HG02981 (cell line): ENCODE results near the gene IRF2BP1.
"Not testable (repeated sequence)": the region's sequence is repeated elsewhere in the genome, so short reads cannot be mapped to it uniquely, and the experiment has no call there.

Experiments
- ATAC-seq: cut with Tn5 transposase; IDR thresholded peaks from one replicate; pipeline ENCODE4 v1.9.1; 2021; ENCODE audit warnings: mild to moderate bottlenecking, moderate library complexity; ENCODE audit not compliant: unreplicated experiment

The IRF2BP1 gene

GRCh38 chr19:45882652-45883585, 3.0 kb downstream of the IRF2BP1 start:
- ATAC-seq: peak; percentile 31

GRCh38 chr19:45881909-45882528, 3.9 kb downstream of the IRF2BP1 start:
- no peak for ATAC-seq

GRCh38 chr19:45881082-45881908, 4.6 kb downstream of the IRF2BP1 start:
- ATAC-seq: no peak

- no peak for ATAC-seq
Observed at GRCh38 chr19:45879971-45880370, 6.0 kb downstream of the IRF2BP1 start.

DNA sequence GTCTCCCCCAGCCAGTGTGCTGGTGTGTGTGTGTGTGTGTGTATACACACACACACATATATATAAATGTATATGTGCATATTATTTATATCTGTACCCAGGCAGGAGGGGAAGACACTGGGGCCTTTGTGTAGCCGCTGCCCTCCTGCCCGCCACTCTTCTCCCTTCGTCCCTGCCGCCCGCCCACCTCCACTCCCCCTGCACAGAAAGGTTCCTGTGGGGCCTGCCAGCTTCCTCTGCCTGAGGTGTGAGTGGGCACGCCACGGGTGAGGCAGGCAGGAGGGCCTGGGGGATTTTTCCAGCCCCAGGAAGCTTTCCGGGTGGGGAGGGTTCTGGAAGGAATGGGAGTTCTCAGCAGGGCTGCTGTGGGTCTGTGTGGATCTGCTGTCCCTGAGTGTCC, 6.9 kb downstream of the IRF2BP1 start:
- no peak for ATAC-seq

DNA sequence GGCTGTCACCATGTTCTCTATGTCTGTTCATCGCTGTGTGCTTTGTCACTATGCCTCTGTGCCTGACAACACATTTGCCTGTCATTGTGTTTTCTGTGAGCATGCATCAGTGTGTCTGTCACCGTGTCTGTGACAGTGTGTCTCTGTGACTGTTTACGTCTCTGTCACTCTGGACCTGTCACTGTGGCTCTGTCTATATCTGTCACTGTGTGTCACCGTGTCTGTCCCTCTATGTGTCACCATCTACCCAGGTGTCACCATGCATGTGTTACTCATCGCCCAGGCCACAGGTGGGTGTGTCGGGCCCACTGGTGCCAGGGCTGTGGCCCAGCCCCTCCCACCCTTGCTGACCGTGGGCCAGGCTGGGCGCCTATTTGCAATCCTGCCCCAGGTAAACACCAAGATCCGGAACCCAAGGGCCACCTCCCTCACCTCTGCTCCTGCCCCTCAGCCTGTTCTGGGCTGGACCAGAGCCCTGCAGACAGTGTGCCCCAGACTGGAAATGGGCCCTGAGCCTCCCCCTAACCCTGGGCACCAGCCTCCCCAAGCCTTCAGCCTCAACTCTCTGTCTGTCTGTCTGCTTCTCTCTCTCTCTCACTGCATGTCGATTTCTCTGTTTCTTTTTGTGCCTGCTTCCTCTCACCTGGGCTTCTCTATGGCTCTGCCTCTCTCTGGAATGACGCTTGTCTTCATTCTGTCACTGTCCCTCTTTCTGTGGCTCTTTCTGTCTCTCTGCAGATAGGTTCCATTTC, 7.7 kb downstream of the IRF2BP1 start:
- no peak for ATAC-seq

- ATAC-seq: no peak
Observed at GRCh38 chr19:45876411-45877197, 9.3 kb downstream of the IRF2BP1 start.

DNA sequence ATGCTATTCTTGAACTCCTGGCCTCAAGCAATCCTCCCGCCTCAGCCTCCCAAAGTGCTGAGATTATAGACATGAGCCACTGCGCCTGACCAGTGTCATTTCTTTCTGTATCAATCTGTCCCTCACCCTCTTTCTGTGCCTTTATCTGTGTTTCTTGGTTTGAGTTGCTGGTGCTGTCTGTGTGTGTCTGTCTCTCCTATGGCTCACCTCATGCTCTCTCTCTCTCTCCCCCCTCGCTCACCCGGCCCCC, 9.9 kb downstream of the IRF2BP1 start:
- no peak for ATAC-seq

DNA sequence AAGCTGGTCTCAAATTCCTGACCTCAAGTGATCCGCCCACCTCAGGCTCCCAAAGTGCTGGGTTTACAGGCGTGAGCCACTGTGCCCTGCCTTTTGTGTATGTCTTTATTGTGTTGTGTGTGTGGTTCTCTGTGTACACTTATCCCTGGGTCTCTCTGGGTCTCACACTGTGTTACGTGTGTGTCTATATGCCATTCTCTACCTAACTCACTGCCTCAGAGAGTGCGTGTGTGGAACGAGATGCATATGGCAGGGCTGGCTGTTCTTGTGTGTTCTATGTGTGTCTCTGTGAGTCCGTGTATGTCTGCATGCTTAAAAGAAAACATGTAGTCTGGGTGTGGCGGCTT, 11.3 kb downstream of the IRF2BP1 start:
- ATAC-seq: no peak

DNA sequence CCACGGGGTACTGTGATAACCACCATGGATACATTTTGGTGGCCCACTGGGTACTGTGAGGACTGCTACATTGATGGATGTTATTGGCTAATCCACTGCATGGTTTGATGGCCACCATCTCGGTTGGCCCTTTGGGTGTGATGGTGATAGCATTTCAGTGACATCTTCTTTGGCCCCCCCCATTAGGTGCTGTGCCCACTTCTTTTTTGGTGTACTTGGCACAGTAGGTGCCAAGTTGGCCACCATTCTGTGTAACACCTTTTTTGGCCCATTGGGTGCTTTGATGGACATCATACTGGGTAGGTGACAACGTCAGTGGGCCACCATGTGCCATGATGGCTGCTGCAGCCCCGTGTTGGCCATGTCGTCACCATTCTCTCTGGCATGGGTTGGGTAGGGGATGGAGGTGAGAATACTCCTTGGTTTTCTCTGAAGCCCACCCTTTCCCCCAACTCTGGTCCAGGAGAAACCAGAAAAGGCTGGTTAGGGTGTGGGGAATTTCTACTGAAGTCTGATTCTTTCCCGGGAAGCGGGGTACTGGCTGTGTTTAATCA, 12.6 kb downstream of the IRF2BP1 start:
- no peak for ATAC-seq

DNA sequence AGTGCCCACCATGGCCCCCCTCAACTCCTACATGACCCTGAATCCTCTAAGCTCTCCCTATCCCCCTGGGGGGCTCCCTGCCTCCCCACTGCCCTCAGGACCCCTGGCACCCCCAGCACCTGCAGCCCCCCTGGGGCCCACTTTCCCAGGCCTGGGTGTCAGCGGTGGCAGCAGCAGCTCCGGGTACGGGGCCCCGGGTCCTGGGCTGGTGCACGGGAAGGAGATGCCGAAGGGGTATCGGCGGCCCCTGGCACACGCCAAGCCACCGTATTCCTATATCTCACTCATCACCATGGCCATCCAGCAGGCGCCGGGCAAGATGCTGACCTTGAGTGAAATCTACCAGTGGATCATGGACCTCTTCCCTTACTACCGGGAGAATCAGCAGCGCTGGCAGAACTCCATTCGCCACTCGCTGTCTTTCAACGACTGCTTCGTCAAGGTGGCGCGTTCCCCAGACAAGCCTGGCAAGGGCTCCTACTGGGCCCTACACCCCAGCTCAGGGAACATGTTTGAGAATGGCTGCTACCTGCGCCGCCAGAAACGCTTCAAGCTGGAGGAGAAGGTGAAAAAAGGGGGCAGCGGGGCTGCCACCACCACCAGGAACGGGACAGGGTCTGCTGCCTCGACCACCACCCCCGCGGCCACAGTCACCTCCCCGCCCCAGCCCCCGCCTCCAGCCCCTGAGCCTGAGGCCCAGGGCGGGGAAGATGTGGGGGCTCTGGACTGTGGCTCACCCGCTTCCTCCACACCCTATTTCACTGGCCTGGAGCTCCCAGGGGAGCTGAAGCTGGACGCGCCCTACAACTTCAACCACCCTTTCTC, 13.6 kb downstream of the IRF2BP1 start:
- ATAC-seq: no peak

DNA sequence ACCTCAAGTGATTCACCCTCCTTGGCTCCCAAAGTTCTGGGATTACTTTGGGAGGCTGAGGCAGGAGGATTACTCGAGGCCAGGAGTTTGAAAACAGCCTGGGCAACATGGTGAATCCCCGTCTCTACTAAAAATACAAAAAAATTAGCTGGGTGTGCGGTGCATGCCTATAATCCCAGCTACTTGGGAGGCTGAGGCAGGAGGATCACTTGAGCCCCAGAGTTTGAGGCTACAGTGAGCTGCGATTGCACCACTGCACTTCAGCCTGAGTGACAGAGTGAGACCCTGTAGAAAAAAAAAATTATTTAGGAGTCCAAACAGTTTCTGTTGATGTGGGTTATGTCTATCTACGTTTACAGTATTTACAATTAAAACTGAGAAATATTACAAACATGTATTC, 15.1 kb downstream of the IRF2BP1 start:
- no peak for ATAC-seq

- ATAC-seq: not testable (repeated sequence)
Observed at GRCh38 chr19:45867241-45867640, 18.7 kb downstream of the IRF2BP1 start.

DNA sequence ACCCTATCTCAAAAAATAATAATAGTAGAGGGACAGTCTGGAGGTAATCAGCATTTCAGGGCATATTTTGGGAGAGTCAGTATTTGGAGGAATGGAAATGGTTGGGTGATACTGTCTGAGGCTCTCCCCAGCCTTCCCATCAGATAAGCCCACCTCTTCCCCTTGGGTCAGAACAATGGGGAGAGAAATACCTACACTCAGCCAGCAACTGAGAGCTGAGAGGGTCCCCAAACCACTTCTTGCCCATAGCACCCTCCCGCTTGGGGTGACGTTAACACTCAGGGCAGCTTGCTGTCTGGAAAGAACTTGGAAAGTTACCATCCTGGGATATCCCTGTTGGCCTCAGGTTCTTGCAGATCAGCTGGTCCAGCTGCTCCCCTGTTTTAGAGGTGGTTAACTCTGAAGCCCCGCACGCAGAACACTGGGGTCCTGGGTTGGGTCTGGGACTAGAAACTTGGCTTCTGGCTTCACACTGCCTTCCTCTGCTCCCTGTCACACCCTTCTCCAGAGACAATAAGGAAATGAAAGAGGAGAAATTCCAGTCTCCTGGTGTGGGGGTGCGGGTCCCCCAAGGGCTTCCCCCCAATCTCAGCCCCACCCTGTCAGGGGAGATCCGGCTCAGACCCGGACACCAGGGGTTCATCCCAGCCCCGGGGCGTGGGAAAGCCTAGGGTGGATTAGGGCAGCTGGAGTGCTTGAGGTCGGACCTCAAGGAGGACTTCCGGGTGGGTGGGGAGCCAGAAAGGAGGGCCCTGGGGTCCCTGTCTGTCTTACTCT, 19.4 kb downstream of the IRF2BP1 start:
- no peak for ATAC-seq

DNA sequence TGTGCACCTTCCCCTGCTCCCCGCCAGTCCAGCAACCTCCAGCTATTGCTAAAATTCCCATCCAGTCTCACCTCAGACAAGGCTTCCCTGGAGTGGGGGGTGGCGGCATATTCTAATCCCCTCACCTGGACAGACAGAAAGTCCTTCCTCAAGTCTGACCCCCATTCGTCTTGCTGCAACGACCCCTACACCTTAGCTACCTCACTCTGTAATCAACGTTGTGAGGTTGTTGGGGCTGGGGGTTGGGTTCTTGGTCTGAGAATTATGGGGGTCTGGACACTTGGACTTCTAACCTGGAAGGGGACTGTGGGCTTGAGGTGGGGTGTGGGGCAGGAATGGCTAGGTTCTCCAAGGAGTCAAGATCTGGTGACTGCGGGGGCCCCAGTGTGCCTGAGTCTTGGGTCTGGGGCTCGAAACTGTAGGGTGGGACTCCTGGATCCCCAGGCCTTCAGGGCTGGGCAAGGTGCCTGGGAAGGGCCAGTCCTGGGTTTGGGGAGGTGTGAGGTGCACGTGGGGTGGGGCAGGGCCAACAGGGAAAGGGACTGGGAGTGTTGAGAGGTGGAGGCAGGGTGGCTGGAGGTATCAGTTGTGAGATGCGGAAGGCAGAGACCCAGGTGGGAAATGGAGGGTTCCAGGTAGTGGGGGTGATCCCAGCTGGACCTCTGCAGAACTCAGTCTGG, 20.5 kb downstream of the IRF2BP1 start:
- no peak for ATAC-seq

GRCh38 chr19:45864629-45865082, 21.3 kb downstream of the IRF2BP1 start:
- ATAC-seq: no peak

GRCh38 chr19:45863840-45864628, 21.9 kb downstream of the IRF2BP1 start, which contains the start of gene FOXA3:
TSS of gene FOXA3 (plus strand) at chr19:45864326. CDS start at chr19:45864457, 131 bp downstream.
- peak; percentile 32 for ATAC-seq
